ENCODE measurements around the gene UCP2.

The UCP2 gene

GRCh38 chr11:74014880-74015279, 32.2 kb upstream of the UCP2 start:
- TF ChIP-seq CTCF (conservative IDR thresholded peaks at IDR 0.05; ENCODE audit: low read depth, low read length), result no peak
- Histone ChIP-seq H3K4me2 (no peak overlapping the region), H3K36me3 (ENCODE audit: insufficient read depth) (no peaks in the 10 kb centered on the region), H2AFZ (ENCODE audit: low read depth) (no peak overlapping the region), H3K9ac (no peak overlapping the region), H4K20me1 (ENCODE audit: insufficient read depth) (no peaks in the 10 kb centered on the region), H3K79me2 (ENCODE audit: insufficient read depth, low read depth) (no peaks in the 10 kb centered on the region), H3K4me1 (ENCODE audit: low read depth, poor library complexity, severe bottlenecking) (peaks cover 6% of the 10 kb centered on the region), H3K4me3 (IDR thresholded peaks at IDR 0.05; ENCODE audit: insufficient read depth, low read depth, low read length) (no peak overlapping the region), H3K27ac (no peak overlapping the region), H3K27me3 (ENCODE audit: insufficient read depth, low read depth) (no peaks in the 10 kb centered on the region)

- TF ChIP-seq CTCF (conservative IDR thresholded peaks at IDR 0.05; ENCODE audit: low read depth, low read length), result no peak
- Histone ChIP-seq H3K27me3 (ENCODE audit: insufficient read depth, low read depth) (no peaks in the 10 kb centered on the region), H3K9ac (no peak overlapping the region), H3K79me2 (ENCODE audit: insufficient read depth, low read depth) (no peaks in the 10 kb centered on the region), H3K4me1 (ENCODE audit: low read depth, poor library complexity, severe bottlenecking) (peaks cover 6% of the 10 kb centered on the region), H3K4me2 (no peak overlapping the region), H3K36me3 (ENCODE audit: insufficient read depth) (no peaks in the 10 kb centered on the region), H2AFZ (ENCODE audit: low read depth) (no peak overlapping the region), H4K20me1 (ENCODE audit: insufficient read depth) (no peaks in the 10 kb centered on the region), H3K27ac (no peak overlapping the region), H3K4me3 (IDR thresholded peaks at IDR 0.05; ENCODE audit: insufficient read depth, low read depth, low read length) (no peak overlapping the region)
Observed at GRCh38 chr11:74013141-74013540, 30.5 kb upstream of the UCP2 start.

- Histone ChIP-seq H2AFZ (ENCODE audit: low read depth) (no peak overlapping the region), H3K4me1 (ENCODE audit: low read depth, poor library complexity, severe bottlenecking) (peaks cover 6% of the 10 kb centered on the region), H3K79me2 (ENCODE audit: insufficient read depth, low read depth) (no peaks in the 10 kb centered on the region)
Observed at GRCh38 chr11:74012074-74012809, 29.6 kb upstream of the UCP2 start.

DNA sequence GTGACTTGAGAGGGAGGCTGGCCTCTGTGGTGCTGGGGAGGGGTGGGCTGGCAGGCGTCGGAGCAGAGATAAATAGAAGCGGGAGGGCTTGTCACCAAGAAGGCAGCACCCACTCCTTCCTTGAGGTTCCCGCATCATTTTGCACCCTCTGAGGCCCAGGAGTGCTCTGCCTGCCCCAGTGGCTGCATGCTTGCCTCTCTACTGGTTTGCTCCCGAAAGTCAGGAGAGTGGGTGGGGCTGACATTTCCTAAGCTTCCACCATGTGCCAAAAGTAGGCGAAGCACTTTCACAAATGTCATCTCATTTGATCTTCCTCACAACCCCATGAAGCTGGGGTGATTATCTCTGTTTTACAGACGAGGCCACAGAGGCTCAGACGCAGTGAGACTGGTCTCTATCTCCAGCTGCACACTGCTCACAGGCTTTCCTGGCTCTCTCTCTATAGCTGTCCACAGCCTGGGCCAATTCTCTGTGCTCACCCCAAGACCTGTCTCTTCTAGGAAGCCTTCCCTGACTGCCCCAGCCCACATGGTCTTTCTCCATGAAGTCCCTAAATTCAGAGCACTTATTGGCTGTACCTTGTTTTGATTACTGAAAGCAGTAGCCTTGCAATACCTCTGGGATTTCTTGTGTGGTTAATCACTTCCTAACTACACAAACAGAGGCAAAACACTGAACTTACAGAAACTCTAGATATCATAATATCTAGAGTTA, 28.9 kb upstream of the UCP2 start:
- Histone ChIP-seq H3K36me3 (ENCODE audit: insufficient read depth) (no peaks in the 10 kb centered on the region), H3K27ac (no peak overlapping the region)
- TF ChIP-seq CTCF (conservative IDR thresholded peaks at IDR 0.05; ENCODE audit: low read depth, low read length), result no peak

More at GRCh38 chr11:74012074-74012809, 29.6 kb upstream of the UCP2 start:
- no peaks in the 10 kb centered on the region for H4K20me1 ChIP-seq (ENCODE audit: insufficient read depth)
- no peaks in the 10 kb centered on the region for H3K36me3 ChIP-seq (ENCODE audit: insufficient read depth)
- no peak overlapping the region for H3K9ac ChIP-seq
- H3K27ac ChIP-seq, result no peak overlapping the region
- H3K4me2 ChIP-seq, result no peak overlapping the region
- no peak overlapping the region for H3K4me3 ChIP-seq (IDR thresholded peaks at IDR 0.05; ENCODE audit: insufficient read depth, low read depth, low read length)
- no peaks in the 10 kb centered on the region for H3K27me3 ChIP-seq (ENCODE audit: insufficient read depth, low read depth)
- no peak for TF ChIP-seq CTCF (conservative IDR thresholded peaks at IDR 0.05; ENCODE audit: low read depth, low read length)

More for the DNA sequence above, 28.9 kb upstream of the UCP2 start:
- H2AFZ ChIP-seq (ENCODE audit: low read depth), result no peak overlapping the region
- peaks cover 6% of the 10 kb centered on the region for H3K4me1 ChIP-seq (ENCODE audit: low read depth, poor library complexity, severe bottlenecking)
- no peaks in the 10 kb centered on the region for H3K27me3 ChIP-seq (ENCODE audit: insufficient read depth, low read depth)
- H4K20me1 ChIP-seq (ENCODE audit: insufficient read depth), result no peaks in the 10 kb centered on the region
- no peak overlapping the region for H3K4me3 ChIP-seq (IDR thresholded peaks at IDR 0.05; ENCODE audit: insufficient read depth, low read depth, low read length)
- H3K9ac ChIP-seq, result no peak overlapping the region
- no peaks in the 10 kb centered on the region for H3K79me2 ChIP-seq (ENCODE audit: insufficient read depth, low read depth)
- no peak overlapping the region for H3K4me2 ChIP-seq
